ENCODE data around the gene ASRGL1.

Gene ASRGL1

DNA sequence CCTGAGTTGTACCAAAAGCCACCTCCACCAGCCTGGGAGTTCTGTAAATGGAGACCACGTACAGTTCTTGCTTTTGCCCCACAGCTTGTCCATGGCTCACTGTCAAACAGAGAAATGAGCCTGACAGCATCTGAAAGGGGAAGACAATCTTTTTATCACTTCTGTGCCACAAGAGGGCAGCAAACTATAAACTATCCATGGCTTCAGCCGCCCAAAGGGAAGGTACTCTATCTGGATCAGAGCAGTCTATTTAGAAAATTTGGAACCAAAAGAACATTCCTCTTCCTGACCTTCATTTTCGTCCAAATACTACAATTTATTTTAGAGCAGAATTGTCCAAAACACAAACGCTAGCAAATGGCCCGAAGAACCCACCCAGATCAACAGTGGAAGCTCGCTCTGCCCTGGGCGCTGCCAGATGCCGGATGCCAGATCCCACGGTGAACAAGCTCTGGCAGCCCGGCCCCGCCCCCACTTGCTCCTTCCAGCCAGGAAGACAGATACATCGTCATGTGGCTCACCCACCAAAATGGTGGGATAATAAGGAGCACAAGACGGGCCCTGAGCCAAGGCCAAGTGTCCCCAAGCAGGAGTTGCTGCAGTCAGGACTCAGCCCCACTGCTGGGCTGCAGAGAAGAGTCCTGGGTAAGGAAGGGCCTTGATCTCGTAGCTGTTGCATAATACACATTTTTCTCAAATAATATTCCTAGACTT is 57.7 kb downstream of the ASRGL1 start:
- DNase-seq: no peak

DNA sequence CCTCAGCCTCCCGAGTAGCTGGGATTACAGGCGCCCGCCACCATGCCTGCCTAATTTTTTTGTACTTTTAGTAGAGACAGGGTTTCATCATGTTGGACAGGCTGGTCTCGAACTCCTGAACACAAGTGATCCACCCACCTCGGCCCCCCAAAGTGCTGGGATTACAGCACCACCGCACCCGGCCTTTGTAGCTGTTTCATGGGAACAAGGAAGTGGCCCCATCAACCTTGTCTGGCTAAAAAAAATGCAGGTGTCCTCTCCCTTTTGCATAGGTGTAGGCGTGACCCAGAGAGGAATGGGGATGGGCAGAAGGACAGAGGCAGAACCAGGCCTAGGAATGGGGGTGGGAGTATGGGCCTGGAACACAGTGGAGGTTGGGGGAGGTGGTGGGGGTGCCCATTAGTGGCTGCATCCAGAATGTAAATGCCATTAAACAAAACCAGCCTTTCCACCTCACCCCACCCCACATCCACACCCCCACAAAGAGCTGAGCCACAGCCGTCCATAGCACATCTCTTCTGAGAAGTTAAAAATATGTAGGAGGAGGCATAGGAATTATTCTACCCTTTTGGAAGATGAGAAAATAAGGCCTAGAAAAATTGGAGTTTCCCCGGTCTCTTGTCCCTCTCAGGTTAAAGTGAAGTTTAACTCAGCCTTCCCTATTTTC is 58.8 kb downstream of the ASRGL1 start:
- DNase-seq: no peak

DNA sequence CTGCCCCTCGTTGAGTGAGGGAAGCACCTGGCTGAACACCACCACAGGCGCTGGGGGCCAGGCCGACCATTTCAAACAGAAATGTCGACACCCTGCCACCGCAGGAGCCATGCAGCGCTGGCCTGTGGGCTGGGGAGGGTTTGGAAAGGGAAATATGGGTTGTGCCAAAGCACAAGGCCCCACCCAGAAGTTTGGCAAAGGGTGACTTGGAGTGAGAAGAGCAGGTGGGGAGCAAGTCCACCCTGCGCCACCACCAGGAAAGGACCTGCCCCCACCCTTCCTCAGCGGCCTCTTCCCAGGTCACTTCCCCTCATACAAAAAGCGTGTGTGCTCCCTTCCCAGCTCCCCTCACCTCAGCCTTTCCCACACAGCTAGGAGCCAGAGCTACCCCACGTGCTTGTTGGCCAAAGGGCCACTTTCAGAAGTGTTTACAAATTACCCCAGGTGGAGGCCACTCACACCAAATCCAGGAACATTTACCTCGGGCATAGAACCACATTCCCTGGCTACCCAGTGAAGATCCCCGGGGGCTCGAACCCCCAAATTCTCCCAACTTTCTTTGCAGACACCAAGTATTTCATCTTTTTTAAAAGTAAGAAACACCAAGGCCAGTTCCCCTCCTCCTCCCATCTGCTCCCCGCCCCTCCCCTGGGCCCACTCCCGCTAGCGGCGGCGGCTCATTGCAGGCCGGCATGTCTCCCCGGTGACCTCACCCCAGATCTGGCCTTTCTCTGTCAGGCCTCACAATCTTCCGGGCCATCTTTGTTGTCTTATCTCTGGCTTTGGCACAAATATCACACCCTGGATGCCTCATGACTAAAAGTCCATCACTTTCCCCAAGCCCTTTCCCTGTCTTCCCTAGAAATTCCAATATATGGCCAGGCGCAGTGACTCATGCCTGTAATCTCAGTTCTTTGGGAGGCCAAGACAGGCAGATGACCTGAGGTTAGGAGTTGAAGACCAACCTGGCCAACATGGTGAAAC is 61.1 kb downstream of the ASRGL1 start:
- DNase-seq: no peak

DNA sequence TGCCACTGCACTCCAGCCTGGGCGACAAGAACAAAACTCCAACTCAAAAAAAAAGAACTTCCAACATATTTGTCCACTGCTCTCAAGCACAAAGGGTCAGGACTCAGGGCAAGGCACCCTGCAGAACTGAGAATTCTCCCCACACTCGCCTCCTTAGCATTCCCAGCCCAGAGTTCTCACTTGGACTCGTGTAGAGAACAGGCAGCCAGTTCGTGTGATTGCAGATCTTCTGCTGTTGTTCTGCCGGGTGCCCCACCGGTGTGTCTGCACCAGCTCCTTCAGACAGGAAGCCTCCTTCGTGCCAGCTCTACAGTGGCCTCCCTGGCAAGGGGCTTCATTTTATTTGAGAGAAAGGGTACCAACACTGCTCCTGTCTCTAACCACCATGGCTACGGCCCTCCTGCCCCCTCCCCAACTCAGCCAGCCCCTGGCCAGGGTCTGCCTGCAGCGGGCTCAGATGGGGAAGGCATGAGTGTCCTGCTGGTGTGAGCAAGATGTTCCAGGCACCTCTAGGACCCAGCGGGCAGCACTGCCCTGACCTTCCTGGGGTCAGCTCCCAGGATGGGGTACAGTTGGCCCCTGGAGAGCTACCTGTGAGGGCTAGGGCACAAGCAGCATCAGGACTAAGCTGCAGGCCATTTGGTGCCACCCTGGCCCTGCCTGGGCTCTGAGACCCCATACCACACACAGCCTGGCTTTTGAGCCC is 62.1 kb downstream of the ASRGL1 start:
- DNase-seq: no peak

DNA sequence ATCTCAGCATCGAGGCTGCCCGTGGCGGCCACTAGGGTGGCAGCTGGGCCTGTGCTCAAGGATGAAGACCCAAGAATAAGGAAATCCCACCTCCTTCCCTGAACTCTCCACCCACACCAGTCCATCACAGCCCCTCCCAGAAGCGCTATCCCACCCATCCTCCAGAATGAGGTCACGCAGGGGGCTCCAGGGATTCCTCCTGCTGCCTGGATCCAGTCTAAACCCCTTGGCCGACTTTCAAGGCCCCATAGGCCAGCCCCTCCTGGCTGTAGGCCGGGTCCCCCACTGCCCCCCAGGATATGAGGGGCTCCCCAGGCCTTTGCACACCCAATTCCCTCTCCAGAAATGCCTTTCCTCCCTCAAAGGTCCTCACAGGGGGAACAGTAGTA is 62.6 kb downstream of the ASRGL1 start:
- DNase-seq: no peak

DNA sequence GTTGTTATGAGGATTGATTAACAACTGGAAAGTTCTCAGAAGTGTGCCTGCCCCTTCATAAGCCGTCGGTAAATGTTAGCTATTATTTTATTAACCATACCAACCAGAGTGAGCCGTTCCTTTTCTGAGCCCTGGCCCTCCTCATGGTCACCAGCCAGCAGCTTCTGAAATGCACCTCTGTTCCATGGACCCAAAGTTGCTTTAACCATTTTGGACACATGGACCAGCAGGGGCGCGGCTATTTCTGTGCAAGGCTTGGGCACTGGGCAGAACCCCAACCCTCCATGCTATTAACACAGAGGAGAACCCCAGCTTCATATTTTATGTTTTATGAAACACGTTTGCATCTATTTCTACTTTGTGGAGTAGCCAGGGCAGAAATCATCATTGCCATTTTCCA is 63.0 kb downstream of the ASRGL1 start:
- no peak for DNase-seq

DNA sequence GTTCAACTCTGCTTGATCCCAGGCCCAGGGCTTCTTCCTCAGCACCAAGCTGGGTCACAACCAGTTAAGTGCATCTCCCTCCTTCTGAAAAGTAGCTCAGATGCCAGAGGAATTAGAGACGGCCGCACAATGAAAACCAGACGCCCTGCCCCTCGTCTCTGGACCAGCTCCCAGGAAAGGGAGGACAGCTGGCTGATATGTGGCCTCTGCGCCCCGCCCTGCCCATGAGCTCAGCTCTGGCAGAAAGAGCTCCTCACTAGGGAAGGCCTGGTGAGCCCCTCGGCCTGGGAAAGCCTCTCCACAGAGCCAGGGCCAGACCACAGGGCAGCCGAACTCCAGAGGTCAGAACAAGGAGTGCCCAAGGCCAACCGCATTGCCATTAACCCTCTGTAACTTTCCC is 63.5 kb downstream of the ASRGL1 start:
- DNase-seq: no peak

DNA sequence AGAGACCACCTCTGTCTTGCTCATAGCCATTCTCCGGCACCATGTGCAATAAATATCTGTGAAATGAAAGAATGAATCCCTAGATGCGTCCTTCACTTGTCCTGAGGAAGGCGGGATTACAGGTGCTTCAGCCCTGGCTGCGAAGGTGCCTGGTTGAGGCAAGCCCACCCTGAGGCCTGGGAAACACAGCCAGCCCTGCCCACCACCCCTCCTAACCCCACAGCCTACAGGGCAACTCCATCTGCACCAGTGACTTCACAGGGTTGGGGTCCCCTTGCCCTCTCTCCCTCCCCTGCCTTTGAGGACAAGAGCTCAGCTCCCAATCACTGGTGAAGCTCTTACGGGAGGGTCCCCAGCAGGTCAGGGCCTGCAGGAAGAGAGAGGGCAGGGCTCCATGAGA is 64.1 kb downstream of the ASRGL1 start:
- no peak for DNase-seq

DNA sequence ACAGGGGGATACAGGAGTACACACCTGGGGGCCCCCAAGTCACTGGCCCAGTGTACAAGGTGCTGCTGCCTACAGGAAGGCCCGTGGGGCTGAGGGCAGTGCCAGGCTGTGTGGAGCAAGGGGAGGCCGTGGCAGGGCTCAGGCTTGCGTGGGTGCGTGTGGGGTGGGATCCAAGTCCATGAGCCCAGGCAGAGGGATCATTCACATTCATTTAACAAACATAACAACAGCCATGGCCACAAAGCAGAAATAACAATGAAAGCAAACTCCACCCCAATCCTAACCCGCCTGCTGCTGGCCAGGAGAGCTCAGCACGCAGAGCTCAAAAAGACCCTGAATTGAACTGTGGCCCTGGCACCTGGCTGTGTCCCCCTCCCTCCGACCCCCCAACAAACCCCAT is 64.6 kb downstream of the ASRGL1 start:
- no peak for DNase-seq

DNA sequence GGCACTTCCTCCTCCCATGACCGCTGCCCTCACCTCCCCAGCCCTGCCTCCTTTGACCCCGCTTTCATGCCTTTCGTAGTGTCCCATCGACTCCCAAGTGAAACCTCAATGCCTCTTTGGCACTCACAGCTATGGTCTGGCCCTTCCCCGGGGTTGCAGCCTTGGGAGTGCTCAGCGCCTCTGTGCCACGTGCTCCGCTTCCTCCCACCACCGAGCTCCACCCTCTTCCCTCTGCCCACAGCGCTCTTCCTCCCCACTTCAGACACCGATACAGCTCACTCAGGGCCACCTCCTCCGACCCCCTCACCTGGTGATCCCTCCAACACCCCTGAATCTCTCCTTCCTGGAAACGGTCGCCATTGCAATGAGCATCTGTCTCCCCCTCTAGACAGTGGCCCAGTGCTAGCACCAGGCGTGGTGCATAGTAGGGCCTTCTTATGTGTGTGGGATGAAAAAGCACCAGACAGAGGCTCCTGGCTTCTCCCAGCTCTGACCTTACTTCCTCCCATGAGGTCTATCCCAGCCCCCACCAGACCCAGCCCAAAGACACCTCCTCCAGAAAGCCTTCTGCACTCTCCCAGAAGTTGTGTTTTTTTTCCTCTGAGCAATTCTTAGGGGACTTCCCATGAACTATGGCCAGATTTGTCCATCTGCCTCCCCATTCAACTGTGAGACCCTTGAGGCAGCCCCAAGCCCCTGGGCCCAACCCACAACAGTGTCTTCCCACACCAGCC is 65.1 kb downstream of the ASRGL1 start:
- DNase-seq: peak; percentile 80

DNA sequence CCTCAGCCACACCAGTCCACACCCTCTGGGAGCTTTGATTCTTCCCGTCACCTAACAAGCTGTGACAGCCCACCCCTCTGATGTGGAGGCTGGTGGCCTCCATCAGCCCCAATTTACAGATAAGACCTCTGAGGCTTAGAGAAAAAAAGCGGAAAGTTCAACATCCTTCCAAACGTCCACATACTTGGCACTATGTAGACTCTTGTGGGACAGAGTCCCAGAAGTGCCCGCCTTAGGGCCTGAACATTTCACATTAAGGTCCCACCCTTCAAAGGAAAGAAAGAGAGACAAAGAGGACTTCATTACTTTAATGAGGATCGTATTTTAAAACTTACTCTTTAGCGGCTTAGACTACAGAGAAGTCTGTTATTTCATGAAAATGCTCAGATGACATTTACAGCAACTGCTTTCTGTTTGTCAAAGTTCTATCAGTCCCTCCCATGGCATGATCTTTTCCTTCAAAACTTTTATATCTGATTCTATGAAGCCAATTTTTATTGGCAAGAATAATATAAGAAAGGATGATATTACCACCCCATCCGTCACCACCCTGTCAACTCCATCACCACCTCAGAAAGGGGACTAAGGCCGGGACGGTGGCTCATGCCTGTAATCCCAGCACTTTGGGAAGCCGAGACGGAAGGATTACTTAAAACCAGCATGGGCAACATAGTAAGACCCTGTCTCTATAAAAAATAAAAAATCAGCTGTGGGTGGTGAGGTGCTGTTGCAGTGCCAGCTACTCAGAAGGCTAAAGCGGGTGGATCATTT is 65.9 kb downstream of the ASRGL1 start:
- no peak for DNase-seq

DNA sequence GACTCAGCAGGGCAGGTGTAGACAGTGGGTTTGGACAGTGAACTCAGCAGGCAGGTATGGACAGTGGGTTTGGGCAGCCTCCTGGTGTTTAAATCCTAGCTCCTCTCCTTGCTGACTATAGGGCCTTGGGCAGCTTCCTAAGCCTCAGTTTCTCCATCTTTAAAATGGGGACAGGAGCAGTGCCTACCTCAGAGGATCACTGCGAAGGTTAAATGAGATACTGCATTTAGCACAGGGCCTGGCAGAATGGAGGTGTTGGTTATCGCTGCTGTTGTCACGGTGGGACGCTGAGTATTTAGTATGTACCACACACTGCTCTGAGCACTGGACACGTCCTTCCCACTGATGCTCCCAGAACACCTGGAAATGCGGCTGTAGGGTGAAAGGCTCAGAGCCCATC is 67.2 kb downstream of the ASRGL1 start:
- DNase-seq: no peak

DNA sequence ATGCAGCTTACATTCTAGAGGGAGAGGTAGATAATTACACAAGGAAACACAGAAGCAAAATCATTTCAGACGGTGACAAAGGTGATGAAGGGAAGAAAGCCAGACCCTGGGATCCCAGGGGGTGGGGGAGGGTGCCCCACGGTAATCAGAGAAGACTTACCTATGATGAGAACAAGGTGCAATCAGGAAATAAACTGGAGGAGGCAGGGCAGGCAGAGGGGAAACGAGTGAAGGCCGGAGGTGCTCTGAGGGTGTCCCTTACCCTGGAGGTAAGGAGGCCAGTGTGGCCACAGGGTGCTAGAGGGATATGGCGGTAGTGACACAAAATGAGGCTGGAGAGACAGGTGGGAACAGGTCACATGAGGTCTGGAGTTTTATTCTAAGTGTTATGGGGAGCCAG is 67.7 kb downstream of the ASRGL1 start:
- DNase-seq: no peak

DNA sequence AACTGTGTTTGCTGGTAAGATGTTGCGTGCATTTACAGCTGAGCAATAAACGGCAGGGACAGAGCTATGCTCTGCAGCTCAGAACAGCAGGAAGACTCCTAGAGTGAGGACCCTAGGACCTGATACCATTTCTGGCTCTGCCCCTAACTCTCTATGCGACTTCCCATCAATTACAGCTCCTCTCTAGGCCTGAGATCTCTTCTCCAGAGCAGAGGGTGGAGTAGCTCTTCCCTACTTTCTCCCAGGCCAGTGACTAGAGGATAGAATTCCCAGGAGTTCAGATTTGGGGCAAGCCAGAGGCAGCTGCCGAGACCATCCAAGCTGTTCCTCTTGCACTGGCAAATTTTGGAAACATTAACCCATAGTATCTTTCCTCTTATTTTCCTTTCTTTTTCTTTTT is 68.8 kb downstream of the ASRGL1 start:
- no peak for DNase-seq

DNA sequence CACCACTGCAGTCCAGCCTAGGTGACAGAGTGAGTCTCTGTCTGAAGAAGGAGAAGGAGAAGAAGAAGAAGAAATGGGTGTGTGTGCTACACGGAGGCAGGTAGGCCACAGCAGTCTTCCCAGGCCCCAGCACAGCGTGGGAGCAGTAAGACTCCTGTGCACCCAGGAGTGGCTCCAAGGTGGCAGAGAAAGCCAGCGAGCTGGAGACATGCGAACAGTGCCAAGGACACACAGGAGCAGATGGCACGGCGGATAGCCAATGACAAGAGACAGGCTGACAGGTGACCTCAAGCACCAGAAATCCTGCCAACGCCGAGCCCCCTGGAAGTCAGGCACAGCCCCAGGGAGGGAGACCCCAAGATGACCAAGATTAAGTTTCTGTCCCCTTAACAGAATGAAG is 72.6 kb downstream of the ASRGL1 start:
- DNase-seq: no peak

DNA sequence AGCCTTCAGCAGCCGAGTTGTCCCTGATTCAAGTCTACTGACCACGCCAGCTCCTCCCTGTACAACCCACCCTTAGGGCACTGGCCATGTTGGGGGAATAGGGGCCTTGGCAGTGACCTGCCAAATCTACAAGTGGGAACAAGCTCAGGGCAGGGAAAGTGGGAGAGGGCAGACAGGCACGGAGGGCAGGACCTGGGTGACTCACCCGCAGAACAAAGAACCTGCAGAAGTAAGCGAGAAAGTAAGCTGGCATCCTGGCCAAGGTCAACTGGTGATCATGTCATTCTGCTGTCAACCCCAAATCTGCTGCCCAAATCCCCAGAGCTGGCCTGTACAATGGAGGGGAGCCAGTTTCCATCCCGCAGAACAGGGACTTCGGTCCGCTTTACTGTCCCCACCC is 73.7 kb downstream of the ASRGL1 start:
- no peak for DNase-seq

DNA sequence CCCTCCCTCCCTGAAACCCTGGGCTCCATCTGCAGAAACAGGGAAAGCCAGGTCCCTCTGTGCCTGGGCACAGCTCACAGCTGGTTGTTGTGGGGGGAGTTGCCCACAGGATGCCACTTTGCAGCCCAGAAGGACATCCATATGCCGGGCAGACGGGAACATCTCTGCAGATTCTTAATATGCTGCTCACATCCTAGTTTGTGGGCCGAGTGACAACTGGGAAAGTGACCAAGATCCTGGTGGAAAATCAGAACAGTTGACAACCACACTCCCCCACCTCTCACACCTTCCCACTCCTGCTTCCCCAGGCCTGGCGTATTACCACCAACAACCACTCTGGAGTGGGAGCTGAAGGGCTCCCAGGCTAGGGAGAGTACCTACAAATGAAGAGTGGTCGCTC is 74.3 kb downstream of the ASRGL1 start:
- DNase-seq: no peak

DNA sequence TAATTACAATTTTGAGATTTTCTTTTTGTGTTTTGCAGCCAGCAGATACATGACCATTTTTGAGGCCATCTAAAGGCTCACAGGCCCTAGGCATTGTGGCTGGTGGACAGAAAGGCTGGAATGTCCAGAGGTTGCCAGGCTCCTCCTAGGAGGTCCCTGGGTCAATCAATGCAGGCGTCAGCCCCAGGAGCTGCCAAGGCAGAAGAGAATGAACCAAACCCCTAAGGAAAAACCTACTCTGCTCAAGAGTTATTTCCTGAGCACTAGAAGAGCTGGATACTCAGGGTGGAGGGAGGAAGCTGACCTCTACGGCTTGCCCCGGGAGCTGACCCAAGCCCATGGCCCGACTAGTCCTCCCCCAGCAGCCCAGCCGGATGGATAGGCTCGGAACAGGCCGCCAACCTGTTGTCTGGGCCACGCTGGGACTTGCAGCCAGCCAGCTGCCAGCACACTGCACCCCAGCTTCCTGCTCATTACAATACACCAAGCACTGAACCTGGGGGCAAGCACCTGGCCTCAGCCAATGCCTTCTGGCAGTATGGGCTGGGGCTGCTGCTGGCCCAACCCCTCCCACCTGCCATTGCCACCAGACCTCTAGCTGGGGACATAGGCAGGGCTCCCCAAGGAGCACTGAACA is 75.9 kb downstream of the ASRGL1 start:
- DNase-seq: no peak

DNA sequence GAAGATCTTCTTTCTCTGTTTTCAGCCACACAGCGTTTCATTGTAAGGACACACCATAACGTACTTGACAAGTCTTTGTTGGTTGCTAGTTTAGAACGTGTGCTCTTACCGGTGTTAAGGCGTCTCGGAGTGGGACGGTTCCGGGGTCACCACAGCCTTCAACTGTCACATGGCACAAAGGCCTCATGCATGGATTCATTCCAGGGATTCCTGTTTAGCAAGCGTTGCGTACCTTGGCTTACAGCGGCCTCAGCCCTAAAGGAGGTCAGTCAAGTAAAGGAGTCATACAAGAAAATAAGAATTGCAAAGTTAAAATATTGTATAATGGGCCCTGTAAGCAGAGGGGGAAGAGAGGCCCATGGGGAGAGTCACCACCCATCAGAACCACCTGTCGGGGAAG is 79.3 kb downstream of the ASRGL1 start:
- no peak for DNase-seq

DNA sequence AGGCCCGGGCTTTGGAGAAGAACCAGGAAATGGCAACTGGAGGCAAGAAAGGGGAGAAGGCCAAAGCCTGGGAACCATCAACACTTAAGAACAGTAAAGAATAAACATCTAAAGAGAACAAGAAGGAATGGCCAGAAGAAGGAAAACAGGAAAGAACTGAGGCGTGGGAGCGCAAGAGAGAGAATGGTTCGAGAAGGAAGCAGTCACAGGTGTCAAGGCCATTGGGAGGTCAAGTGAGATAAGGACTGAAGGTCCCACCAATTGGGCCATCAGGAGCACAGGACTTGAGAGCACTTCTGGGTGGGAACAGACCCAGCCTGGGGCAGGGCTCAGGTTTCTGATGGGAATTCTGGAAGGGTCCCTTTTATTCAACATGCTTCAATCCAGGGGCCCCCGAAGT is 80.9 kb downstream of the ASRGL1 start:
- DNase-seq: no peak

DNA sequence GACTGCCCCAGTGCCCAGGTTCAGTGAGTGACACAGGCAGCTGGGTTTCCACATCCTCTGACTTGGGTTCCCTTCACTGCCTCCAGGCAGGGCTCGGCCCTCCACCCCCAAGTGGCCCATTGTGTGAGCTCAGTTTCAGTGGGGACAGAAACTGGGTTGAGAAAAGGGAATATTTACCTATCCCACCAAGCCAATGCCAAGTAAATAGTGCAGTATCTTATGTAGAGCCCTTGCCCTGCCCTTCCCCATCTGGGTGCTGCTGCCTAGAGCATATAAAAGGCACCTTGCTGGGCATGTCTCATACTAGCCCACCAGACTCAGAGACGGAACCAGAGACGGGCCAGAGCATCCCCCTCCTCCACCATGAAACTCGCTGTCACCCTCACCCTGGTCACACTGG is 81.5 kb downstream of the ASRGL1 start, which contains the start of gene SCGB1A1:
Gene SCGB1A1 (plus strand): TSS at position 301 of the 400 bp plus-strand sequence. CDS start 63 bp downstream, at position 364.
- no peak for DNase-seq
